Right lobe of liver (tissue), 4 donors: Measurements from ENCODE around the gene RAP2B.

ENCODE experiments used
- CTCF ChIP-seq, 4 donors: fragments of 200-600 bp in 3 of 4; fragments of 450-650 bp in 1 of 4; IDR thresholded peaks; one replicate each; pipeline versions ENCODE4 v1.5.1 to v1.8.0; 2016 to 2022; ENCODE audit warnings: antibody characterized with exemption in 4 of 4, mild to moderate bottlenecking in 2 of 4
- POLR2A ChIP-seq: fragments of 450-650 bp; IDR thresholded peaks from one replicate; pipeline ENCODE4 v1.6.1; 2017; ENCODE audit warnings: antibody characterized with exemption, mild to moderate bottlenecking
- donor health status: DM: no; HTN: no; CAD: no.
- donor health status: DM: no; HTN: no; CAD: no.
- donor health status: DM: no; HTN: yes; CAD: no.

DNA sequence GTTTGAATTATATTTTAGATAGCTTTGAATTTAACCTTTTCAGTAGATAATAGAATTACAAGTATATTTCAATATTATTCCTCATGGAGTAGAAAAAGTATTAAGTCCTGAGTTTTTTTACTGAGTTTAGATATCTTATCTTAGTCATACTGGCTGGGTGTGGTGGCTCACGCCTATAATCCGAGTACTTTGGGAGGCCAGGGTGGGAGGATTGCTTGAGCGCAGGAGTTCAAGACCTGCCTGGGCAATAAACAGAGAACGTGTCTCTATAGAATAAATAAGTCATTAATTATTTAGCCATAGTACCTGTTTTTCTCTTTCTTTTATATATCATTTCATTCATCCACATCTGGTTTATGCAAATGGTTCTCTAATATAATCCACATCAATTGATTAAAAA is 9.9 kb downstream of the RAP2B start:
- no peak for TF ChIP-seq POLR2A
- no peak for TF ChIP-seq CTCF (IDR thresholded peaks at IDR 0.05)
